GOT3 (cell line): ENCODE measurements around the gene DCBLD1.
"Not testable (repeated sequence)": the region's sequence is repeated elsewhere in the genome, so short reads cannot be mapped to it uniquely, and the experiment has no call there.

Experiments used
- DNase-seq: peaks from one replicate; lab custom pipeline; 2025; ENCODE audit warnings: mixed read lengths; lab: John Stamatoyannopoulos, UW

DCBLD1 gene

DNA sequence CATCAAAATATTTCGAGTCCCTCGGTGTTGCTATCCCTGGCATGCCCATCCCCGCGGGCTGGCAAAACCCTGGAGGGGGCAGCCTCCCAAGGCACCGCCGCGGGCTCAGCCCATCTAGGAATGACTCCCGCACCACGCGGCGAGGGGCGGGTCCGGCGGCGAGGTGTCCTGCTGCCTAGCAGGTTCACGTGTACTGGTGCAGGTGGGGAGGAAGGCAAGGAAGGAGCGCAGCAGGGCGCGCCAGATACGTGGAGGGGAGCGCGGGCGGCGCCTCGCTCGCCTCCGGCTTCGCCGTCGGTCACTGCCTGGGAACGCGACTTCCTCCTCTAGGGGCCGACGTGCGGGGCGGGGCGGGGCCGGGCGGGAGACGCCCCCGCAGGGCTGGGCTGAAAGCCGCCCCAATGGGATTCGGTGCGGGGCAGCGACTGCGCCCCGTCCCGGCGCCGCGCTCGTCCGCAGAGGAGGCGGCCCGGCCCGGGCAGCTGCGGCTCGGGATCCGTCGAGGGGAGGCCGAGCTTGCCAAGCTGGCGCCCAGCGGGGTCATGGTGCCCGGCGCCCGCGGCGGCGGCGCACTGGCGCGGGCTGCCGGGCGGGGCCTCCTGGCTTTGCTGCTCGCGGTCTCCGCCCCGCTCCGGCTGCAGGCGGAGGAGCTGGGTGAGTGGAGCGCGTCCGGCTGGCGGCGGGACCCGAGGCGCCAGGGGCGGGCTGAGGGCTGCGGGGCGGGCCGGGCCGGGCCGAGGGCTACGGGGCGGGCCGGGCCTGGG lies at the start of gene DCBLD1:
TSS of gene DCBLD1 (plus strand) at position 435 of the 764 bp plus-strand sequence. CDS start at position 543, 108 bp downstream.
- DNase-seq, result peak; percentile 49

DNA sequence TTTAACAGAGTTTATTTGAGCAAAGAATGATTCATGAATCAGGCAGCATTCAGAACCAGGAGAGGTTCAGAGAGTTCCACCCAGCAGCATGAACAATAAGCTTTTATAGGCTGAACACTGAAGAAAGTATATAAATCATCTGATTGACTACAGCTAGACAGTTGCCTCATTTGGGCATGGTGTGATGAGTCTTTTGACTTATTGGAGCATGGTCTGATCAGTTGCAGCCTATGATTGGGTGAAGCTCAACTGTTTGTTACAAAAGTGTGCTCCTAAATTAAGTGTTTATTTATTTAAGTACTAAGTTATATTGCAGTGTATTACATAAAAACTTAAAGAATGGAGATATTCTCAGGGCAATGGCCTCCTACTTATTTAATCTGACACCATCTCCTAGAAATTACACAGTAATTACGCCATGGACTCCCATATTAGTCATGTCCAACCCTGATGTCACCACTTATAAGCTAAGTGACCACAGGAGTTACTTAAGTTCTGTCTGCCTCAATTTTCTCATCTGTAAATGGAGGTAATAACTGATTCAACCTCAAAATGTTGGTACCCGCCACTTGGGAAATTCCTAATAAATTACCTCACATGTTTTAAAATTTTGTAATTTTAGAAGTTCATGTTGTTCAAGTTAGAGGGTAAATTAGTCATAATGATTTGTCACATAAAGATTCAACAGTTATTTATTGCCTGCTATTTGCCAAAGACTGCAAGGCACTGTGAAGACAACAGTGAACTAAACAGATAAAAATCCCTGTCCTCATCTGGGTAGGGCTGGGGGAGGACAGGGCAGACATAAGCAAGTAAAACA lies 41.6 kb upstream of the DCBLD1 start:
- DNase-seq, result no peak

DNA sequence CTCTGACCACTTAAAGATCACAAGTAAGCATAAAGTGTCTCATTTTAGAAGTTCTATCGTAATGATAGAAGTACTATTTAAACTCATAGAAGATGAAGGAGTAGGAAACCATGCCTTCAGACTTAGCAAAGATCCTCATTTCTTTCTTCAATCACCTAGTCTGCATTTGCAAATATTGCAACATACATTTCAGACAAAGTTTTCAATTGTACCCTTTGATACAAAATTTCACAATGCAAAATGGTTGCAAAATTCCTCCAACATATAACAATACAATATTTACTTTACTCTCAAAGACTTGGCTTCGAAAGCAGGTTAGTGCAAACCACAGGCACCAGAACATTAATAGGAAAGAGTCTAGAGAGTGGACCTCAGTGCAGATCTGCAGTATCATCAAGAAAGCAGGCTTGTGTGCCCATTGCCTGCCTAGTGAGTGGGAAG lies 40.6 kb upstream of the DCBLD1 start:
- no peak for DNase-seq

DNA sequence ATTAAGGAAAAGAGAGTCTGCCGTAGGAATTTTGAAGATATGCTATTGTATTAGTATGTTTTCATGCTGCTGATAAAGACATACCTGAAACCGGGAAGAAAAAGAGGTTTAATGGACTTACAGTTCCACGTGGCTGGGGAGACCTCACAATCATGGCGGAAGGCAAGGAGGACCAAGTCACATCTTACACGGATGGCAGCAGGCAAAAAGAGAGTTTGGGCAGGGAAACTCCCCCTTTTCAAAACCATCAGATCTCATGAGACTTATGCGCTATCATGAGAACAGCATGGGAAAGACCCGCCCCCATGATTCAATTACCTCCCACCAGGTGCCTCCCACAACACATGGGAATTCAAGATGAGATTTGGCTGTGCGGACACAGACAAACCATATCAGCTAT lies 40.2 kb upstream of the DCBLD1 start:
- not testable (repeated sequence) for DNase-seq

DNA sequence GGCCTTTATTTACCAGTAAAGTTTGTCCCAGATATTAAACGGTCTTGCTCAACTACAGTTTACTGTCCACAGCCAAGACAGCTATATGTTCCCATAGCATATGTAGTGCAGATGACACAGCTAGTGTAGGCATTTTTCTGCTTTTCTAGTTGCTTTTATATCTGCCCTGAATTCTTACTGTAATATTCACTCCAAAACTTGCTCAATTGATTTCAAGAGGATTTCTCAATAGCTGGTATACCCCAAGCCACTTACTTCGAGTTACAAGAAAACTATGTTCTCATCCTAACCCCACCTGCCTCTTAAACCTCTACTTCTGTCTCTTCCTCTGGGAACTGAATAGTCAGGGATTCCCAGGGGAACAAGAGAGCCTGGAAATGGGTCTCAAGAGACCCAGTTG lies 37.9 kb upstream of the DCBLD1 start:
- DNase-seq, result no peak

DNA sequence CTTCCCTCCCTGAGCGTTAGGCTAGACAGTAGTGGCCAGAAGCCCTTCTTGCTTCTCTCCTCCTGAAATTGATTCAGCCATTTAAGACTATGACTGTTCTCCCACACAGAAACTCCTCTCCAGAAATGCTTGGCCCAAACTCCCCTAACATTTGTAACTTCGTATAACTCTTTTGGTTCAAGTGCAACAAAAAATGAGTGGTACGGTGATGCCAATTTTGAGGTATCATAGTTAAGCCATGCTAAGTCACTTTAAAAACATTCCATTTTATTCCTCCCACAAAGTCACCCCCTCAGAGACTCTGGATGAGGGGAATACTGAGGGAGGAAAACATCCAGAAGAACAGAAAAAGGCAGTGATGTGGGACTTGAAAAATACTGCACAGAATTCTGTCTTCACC lies 35.6 kb upstream of the DCBLD1 start:
- no peak for DNase-seq

DNA sequence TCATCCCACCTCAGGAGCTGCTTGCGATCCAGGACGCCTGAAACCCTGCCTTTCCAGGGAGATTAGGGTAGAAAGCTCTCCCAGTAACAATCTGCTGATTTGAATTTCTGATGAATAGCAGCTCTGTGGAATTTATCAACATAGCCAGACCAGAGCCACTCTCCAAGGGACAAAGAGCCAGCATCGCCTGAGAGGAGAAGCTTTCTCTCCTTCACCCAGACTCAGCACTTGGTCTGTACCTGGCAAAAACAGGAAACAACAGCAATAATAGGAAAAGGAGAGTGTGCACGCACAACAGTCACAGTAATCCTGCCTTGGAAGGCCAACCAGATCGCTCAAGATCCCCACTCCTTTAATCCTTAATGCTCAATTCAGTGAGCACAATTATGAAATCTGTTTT lies 34.5 kb upstream of the DCBLD1 start:
- no peak for DNase-seq

DNA sequence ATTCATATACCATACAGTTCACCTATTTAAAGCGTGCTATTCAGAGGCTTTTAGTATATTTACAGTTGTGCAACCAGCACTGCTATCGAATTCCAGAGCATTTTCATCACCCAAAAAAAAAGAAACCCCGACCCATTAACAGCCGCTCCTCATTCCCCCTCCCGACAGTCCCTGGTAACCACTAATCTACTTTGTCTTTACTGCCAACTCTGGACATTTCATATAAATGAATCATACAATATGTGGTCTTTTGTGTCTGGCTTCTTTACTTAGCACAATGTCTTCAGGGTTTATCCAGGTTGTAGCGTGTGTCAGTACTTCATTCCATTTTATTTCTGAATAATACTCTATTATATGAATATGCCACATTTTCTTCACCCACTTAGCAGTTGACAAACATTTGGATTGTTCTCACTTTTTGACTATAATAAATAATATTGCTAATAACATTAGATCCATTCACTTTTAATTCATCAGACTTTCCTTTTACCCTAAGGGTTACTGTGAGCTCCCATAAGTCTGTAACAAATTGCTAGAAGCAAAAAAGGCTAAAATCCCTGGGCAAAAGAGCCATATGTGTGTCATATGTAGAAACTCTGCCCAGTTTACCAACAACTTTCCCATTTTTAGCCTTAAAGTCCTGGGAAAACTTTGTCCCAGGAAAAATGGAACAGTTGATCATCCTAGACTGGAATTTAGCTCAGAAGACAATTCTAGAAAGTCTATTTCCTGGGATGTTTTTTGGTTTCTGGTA lies 33.6 kb upstream of the DCBLD1 start:
- DNase-seq, result no peak

DNA sequence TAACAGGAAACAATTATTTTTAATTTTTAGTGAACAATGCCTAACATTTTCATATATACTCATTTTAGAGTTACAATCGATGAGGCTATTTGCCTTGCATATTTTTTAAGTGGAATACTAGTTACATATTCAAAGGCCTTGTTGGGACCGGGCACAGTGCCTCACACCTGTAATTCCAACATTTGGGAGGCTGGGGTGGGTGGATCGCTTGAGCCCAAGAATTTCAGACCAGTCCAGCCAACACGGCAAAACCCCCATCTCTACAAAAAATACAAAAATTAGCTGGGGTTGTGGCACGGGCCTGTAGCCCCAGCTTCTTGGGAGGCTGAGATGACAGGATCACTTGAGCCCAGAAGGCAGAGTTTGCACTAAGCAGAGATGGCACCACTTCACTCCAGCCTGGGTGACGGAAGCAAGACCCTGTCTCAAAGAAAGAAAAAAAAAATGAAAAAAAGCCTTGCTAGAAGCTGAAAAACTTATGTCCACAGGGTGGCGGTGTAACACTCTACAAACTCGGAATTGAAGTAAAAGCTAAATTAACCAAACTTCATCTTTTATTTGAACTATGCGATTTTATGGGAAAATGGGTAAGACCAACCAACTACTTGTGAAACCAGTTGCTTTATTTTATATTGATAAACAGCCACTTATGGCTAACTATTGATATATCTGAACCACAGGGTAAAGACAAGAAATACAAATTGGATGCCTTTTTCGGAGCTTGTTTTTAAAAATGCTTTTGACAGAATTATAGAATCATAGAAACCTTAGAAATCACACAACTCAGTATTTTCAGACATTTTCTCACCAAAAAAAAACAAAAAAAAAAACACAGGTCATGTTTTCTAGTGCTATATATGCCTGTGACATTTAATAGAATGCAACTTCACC lies 32.7 kb upstream of the DCBLD1 start:
- DNase-seq, result no peak

DNA sequence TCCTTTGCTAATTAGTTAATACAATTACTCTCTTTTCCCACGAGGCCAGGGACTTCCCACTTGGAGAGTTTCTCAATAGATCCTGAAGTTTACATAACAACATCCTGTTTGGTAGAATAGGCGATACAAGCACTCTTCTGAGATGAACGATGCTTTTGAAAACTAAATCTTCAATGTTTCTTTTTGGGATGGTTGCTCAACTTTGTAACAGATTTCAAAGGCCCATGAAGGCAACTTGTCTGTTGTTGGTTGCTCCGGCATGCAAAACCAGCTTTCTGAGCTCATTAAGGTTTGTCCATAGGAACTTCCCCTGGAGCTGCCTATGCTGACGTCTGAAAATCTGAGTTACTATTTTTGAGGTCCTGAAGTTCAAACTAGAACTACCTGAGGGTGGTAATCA lies 30.8 kb upstream of the DCBLD1 start:
- no peak for DNase-seq

DNA sequence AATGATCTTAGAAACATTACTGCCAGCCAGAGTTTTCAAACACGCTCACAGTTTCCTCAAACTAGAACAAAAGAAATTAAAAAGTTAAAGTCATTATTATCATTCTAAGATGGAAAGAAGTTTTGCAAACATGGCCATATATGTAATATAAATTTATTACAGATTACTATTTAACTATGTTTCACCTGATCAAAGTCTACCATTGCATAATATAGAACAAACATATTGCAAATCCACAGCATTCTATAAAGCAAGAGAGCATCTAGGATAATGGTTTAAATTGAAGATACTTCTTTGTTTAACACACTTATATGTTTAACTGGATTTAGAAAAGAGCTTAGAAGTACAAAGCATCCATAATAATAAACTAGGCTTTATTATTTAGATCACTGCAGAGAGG lies 26.2 kb upstream of the DCBLD1 start:
- DNase-seq, result no peak

DNA sequence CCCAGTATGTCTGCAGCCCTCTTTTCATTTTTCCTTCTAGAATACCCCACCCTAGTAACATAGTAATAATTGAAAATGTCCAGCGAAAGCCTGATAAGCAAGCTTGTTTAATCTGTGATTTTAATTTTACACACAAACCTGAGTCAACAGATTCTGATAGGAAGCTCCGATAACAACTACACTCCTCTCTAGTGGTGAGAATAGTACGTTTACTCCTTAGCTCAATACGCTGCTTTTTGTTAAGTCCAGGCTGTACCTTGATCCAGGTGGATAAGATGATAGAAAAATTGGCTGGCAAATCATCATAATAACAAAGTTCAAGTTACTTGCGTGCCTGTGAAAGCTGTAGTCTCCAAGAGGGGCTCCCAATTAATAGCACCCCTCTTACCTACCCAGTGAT lies 25.5 kb upstream of the DCBLD1 start:
- DNase-seq, result no peak

DNA sequence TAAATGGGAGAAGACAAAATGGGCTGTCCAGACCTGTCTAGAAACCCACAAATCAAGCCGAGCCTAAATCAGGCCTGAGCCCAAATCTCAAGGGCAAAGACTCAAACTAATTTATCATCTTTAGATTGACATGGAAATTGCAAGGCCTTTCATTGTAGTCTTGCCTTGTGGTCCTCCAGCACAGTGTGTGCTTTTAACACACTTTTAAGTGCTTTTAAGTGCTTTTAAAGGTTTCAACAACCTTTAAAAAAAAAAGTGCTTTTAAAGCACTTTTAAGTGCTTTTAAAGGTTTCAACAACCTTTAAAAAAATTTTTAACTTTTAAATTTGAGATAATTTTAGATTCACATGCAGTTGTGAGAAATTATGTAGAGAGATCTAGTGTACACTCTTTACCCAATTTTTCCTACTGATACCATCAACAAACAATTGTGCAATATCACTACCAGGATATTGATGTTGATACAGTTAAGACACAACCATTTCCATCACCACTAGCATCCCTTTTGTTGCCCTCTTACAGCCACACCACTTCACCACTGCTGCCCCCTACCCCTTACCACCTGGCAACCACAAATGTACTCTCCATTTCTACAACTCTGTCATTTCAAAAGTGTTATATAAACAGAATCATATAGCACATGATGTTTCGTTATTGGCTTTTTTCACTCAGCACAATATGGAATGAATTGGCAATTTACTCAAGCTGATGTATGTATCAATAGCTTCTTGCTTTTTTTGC lies 23.1 kb upstream of the DCBLD1 start:
- DNase-seq, result no peak

DNA sequence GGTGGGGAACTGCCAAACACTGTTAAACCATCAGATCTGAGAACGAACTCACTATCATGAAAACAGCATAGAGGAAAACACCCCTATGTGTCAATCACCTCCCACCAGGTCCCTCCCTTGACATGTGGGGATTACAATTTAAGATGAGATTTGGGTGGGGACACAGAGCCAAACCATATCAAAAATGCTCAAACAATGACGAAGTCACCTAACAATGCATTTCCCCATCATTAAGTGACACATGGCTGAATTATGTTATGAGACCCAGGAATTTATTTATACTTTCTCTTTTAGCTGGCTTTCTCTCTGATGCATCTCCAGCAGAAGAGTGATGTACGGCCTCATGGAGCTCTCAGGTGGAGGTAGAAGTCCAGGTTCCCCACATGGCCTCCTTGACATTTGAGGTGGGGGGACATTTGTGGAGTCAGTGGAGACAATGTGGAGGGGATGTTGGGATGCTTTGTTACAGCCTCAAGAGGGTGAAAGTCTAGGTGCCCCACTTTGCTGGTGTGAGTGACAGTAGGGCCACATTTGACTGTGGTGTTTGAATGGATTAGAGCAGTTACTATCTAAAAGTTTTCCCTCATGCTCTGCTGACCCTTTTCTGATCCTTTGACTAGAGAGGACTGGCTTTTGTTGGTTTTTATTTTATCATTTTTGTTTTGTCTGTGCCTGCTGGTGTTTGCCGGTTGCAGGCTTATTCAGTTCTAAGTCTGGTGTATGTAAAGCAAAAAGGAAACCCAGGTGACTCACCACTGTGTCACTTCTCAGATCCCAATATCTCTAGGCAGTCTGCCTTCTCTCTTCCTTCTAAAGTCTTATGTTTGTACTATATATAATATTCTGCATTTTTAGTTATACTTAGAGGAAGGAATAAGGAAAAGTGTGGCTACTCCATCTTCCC lies 18.5 kb upstream of the DCBLD1 start:
- no peak for DNase-seq

DNA sequence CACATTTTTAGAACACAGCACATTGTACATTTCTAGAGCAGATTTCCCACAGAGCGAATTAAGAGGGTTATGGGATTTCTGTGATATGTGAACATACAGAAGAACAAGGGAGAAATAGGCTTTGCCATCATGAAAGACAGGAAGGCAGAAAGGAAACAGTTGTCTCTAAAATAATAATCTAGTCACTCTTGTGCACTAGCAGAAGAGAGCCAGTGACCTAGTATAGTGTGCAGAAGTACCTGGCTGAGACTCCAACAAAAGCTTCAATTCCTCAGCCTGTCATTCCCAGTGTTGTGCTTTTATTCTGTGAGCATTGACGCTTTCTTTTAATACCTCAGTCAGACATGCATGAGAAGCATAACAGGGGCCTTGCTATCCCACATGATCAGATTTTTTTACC lies 17.8 kb upstream of the DCBLD1 start:
- DNase-seq, result no peak

DNA sequence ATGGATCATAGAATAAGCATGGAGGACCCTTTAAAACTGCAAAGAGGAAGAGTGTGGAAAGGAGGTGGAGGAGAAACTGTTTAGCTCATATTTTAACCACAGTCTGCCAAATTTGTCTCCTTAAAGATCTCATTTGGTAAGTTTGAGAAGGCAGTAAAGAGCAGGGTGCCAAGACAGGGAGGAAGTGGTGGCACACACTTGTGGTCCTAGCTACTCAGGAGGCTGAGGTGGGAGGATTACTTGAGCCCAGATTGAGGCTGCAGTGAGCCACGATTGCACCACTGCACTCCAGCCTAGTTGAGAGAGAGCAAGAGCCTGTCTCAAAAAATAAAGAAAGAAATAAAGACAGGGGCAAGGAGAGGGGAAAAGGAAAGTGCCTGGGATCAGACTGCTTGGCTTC lies 16.8 kb upstream of the DCBLD1 start:
- DNase-seq, result no peak

DNA sequence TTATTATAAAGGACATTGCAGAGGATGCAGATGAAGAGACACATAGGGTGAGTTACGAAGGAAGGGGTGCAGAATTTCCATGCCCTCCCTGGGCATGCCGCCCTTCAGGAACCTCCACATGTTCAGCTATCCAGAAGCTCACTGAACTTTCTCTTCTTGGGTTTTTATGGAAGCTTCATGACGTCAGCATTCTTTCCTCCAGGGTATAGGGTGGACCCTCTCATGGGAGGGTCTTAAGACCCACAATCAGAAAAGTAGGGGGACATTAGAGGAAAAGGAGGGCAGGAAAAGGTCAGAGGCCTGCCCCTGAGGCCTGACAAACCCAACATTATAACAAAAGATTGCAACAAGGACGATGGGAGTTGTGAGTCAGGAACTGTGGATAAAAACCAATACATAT lies 14.6 kb upstream of the DCBLD1 start:
- no peak for DNase-seq

DNA sequence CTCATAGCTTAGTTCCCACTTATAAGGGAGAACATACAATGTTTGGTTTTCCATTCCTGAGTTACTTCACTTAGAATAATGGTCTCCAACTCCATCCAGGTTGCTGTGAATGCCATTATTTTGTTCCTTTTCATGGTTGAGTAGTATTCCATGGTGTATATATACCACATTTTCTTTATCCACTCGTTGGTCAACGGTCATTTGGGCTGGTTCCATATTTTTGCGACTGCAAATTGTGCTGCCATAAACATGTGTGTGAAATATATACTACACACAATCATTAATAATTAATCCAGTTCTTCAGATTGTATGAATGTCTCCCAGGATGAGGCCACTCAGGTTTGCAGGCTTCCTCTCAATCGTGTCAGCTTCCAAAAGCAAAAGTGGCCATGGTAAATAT lies 13.9 kb upstream of the DCBLD1 start:
- DNase-seq, result not testable (repeated sequence)

DNA sequence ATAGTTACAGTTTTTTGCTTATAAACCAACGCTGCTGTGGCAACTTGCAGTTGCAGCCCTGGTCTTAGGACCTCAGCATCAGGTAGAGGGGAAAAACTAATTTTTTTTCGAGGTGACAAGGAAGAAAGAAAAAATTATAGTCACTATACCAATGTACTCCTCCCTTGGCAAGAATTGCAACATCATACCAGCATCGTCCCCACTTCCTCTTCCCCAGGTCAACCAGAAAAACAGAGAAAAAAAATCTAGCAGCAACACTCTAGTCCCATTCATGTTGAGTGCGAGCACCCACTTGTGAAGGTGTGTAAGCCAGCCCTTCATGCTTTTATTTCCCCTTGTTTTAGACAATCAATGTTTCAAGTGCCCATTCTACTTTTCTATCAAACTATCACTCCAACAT lies 13.1 kb upstream of the DCBLD1 start:
- DNase-seq, result no peak

DNA sequence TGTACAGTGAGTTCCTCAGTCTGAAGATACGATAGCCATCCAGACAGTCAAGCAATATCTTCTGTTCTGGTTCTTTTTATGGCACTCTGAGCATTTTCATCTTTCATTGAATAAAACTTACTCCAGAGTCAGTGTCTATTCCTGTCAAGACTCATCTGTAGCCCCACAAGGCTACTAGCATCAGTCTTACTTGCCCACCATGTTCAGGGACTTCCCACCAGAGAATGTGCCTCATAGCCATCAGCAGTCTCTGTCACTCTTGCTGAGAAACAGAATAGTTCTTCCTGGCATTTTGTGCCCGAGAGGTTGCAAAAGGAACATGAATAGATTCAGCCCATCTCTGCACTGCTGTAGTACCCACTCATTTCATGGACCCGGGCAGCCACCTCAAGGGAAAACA lies 12.7 kb upstream of the DCBLD1 start:
- no peak for DNase-seq
